SK-N-SH (cell line): ENCODE data around the gene PSMD6.

Experiments used
- TF ChIP-seq, protein P1 (sequence below): fragments of 200-600 bp; sonication (generic); IDR thresholded peaks from 2 replicates; pipeline ENCODE4 v1.6.1; 2017; ENCODE audit warnings: antibody characterized with exemption, mild to moderate bottlenecking, moderate library complexity
- TF ChIP-seq, protein P2 (sequence below): fragments of 150-350 bp; IDR thresholded peaks from 2 replicates; pipeline ENCODE4 v1.6.1; 2017; ENCODE audit warnings: antibody characterized with exemption, low read length, low read depth, borderline replicate concordance

DNA sequence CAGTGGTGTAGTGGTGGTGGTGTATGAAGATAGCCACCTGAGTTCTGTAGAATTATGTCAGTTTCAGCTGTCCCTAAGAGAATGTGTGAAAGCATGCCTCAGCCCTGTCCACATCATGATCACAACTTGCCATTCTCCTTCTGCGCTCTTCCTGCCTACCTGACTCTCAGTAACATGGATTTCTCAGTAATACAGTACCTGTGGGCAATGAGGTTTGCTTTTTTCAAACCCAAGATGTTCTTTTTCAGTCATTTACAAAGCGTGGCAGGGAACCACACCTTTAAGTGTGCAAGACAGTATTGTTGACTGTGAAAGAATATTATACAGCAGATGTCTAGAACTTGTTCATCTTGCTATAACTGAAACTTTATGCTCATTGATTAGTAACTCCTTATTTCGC is 38.9 kb downstream of the PSMD6 start:
- TF ChIP-seq, protein P1, sequence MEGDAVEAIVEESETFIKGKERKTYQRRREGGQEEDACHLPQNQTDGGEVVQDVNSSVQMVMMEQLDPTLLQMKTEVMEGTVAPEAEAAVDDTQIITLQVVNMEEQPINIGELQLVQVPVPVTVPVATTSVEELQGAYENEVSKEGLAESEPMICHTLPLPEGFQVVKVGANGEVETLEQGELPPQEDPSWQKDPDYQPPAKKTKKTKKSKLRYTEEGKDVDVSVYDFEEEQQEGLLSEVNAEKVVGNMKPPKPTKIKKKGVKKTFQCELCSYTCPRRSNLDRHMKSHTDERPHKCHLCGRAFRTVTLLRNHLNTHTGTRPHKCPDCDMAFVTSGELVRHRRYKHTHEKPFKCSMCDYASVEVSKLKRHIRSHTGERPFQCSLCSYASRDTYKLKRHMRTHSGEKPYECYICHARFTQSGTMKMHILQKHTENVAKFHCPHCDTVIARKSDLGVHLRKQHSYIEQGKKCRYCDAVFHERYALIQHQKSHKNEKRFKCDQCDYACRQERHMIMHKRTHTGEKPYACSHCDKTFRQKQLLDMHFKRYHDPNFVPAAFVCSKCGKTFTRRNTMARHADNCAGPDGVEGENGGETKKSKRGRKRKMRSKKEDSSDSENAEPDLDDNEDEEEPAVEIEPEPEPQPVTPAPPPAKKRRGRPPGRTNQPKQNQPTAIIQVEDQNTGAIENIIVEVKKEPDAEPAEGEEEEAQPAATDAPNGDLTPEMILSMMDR: no peak
- TF ChIP-seq, protein P2, sequence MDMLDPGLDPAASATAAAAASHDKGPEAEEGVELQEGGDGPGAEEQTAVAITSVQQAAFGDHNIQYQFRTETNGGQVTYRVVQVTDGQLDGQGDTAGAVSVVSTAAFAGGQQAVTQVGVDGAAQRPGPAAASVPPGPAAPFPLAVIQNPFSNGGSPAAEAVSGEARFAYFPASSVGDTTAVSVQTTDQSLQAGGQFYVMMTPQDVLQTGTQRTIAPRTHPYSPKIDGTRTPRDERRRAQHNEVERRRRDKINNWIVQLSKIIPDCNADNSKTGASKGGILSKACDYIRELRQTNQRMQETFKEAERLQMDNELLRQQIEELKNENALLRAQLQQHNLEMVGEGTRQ: no peak
